Endothelial cell of umbilical vein (primary cell): Measurements from ENCODE around the gene KAT6B. TPM values are rescaled to one million over a fixed set of nuclear protein-coding genes. Genes with fewer than 3 reads are reported as not detected.

ENCODE experiments used
- BruUV-seq: library from RNA; stranded (reverse); fragments of 400-500 nt; replicated peaks from 2 replicates; lab custom pipeline; 2021; lab: Mats Ljungman, UMichigan
- CTCF ChIA-PET: fragments of 300-600, 350-600 bp; sonication (Branson Sonifier 250); formaldehyde crosslinking; loops from one replicate; lab custom pipeline; 2021; ENCODE audit warnings: antibody characterized with exemption, inconsistent platforms; lab: Charles Lee
- POLR2A ChIA-PET: fragments of 300-600, 350-600 bp; sonication (Branson Sonifier 250); formaldehyde crosslinking; loops from one replicate; lab custom pipeline; 2021; ENCODE audit warnings: antibody characterized with exemption, inconsistent platforms; lab: Charles Lee
- DNase-seq: peaks from one replicate; pipeline ENCODE4 v3.0.0-alpha.2; 2011; ENCODE audit warnings: low read depth, low spot score
- FAIRE-seq: peaks from 2 replicates; lab custom pipeline; 2011; peaks lifted over from hg19 to GRCh38; lab: Jason Lieb, UNC
- H2AFZ ChIP-seq: 2 replicates; pipeline ENCODE4 v1.6.0; 2012; ENCODE audit warnings: low read depth, low read length, control low read depth, inconsistent platforms
- H3K27ac ChIP-seq: 2 replicates; pipeline ENCODE4 v1.5.1; 2011; ENCODE audit warnings: low read depth, mild to moderate bottlenecking, control low read depth, low read length, moderate library complexity; ENCODE audit not compliant: insufficient read depth
- H3K27me3 ChIP-seq, 2 experiments: 2 replicates each; pipeline versions ENCODE4 v1.6.0 to v1.6.1; 2011; ENCODE audit warnings: low read length in 2 of 2, mixed read lengths in 1 of 2; ENCODE audit not compliant: control insufficient read depth in 2 of 2, insufficient read depth in 2 of 2
- H3K36me3 ChIP-seq, 2 experiments: 2 replicates in 1 of 2; 3 replicates in 1 of 2; pipeline ENCODE4 v1.5.1; 2011; ENCODE audit warnings: low read length in 2 of 2, mild to moderate bottlenecking in 1 of 2, moderate library complexity in 1 of 2; ENCODE audit not compliant: control insufficient read depth in 2 of 2, insufficient read depth in 2 of 2; ENCODE audit errors: extremely low read depth in 1 of 2
- H3K4me1 ChIP-seq: 3 replicates; pipeline ENCODE4 v1.5.1; 2011; ENCODE audit warnings: mild to moderate bottlenecking, low read length; ENCODE audit not compliant: control insufficient read depth, insufficient read depth; ENCODE audit errors: extremely low read depth
- H3K4me2 ChIP-seq: 2 replicates; pipeline ENCODE4 v1.6.1; 2011; ENCODE audit warnings: low read length, control low read depth, mixed read lengths; ENCODE audit not compliant: insufficient read depth
- H3K4me3 ChIP-seq, 3 experiments: fragments of 200-600 bp in 1 of 3; sonication (generic), shearing (Covaris generic) in 1 of 3; replicated peaks in 1 of 3; 2 replicates each; pipeline ENCODE4 v1.5.1; 2011 to 2016; ENCODE audit warnings: control low read depth in 3 of 3, low read length in 3 of 3, mild to moderate bottlenecking in 2 of 3, inconsistent platforms in 1 of 3, low read depth in 1 of 3, moderate library complexity in 1 of 3; ENCODE audit not compliant: insufficient read depth in 1 of 3
- H3K79me2 ChIP-seq: 2 replicates; pipeline ENCODE4 v1.6.0; 2012; ENCODE audit warnings: low read length, inconsistent platforms; ENCODE audit not compliant: control insufficient read depth, insufficient read depth
- H3K9ac ChIP-seq: replicated peaks from 2 replicates; pipeline ENCODE3; 2011; ENCODE audit warnings: low read length, control low read depth; ENCODE audit not compliant: insufficient read depth; ENCODE audit errors: extremely low read depth
- H3K9me1 ChIP-seq: replicated peaks from 3 replicates; pipeline ENCODE4 v1.6.0; 2011; ENCODE audit warnings: mild to moderate bottlenecking, low read length; ENCODE audit not compliant: control insufficient read depth, insufficient read depth; ENCODE audit errors: extremely low read depth
- H3K9me3 ChIP-seq: replicated peaks from 2 replicates; pipeline ENCODE4 v1.5.1; 2012; ENCODE audit warnings: low read length, inconsistent platforms; ENCODE audit not compliant: control insufficient read depth, insufficient read depth
- H4K20me1 ChIP-seq: replicated peaks from 2 replicates; pipeline ENCODE3; 2011; ENCODE audit warnings: mild to moderate bottlenecking, low read length; ENCODE audit not compliant: control insufficient read depth, insufficient read depth; ENCODE audit errors: extremely low read depth
- CTCF ChIP-seq, 2 donors: IDR thresholded peaks; 1 replicate in 1 of 2; 2 replicates in 1 of 2; pipeline ENCODE4 v1.5.1; 2011; ENCODE audit warnings: low read length in 2 of 2, mild to moderate bottlenecking in 2 of 2, moderate library complexity in 2 of 2, control low read depth in 1 of 2, inconsistent platforms in 1 of 2, low read depth in 1 of 2; ENCODE audit not compliant: insufficient read depth in 1 of 2; ENCODE audit errors: extremely low read depth in 1 of 2
- EZH2 ChIP-seq: IDR thresholded peaks from 2 replicates; pipeline ENCODE4 v1.6.1; 2012; ENCODE audit warnings: borderline replicate concordance, low read depth, mild to moderate bottlenecking, moderate library complexity, low read length, inconsistent platforms; ENCODE audit not compliant: severe bottlenecking
- FOS ChIP-seq: IDR thresholded peaks from 2 replicates; pipeline ENCODE4 v1.6.1; 2011; ENCODE audit warnings: mild to moderate bottlenecking, low read length, moderate library complexity, borderline replicate concordance; ENCODE audit not compliant: insufficient read depth
- GATA2 ChIP-seq: IDR thresholded peaks from 2 replicates; pipeline ENCODE4 v1.7.0; 2011; ENCODE audit warnings: low read depth, mild to moderate bottlenecking, moderate library complexity, mixed read lengths, low read length; ENCODE audit not compliant: insufficient read length, insufficient read depth
- POLR2A ChIP-seq: IDR thresholded peaks from 2 replicates; pipeline ENCODE4 v1.6.1; 2012; ENCODE audit warnings: low read depth, mild to moderate bottlenecking, control low read depth, low read length
- dilution Hi-C: fragments of 300-500 bp; cut with MboI; formaldehyde crosslinking; loops from one replicate; pipeline ENCODE4 v1.15.0; 2019; ENCODE audit warnings: low sequenced_read_pairs; ENCODE audit not compliant: extremely low pct_ligation_motif_present
- intact Hi-C: fragments of 100-400 bp; cut with micrococcal nuclease; formaldehyde crosslinking; loops from one replicate; pipeline ENCODE4 v1.10.0; 2022
- polyA plus RNA-seq, 4 experiments: library from polyadenylated mRNA; depleted of rRNA in 3 of 4; stranded (reverse) in 3 of 4; unstranded in 1 of 4; fragments of >200 nt; gene quantifications; 2 replicates each; pipeline versions ENCODE4 v1.2.1 to v1.2.3, GENCODE V29; 2011 to 2012; ENCODE audit warnings: missing spikeins in 1 of 4
- total RNA-seq: library from RNA; stranded (reverse); gene quantifications from 2 replicates; pipeline ENCODE4 v1.2.3, GENCODE V29; 2021

KAT6B gene
- total and polyA plus RNA-seq, 2 donors (not counting 3 experiments of a cell fraction or from before 2014, with no cell fraction given): 4.5 to 17.0 TPM

- H3K36me3 ChIP-seq: no peaks in the 10 kb centered on the region
- H3K4me3 ChIP-seq: no peak overlapping the region
- H3K9ac ChIP-seq: no peak overlapping the region
- peaks cover 26% of the 10 kb centered on the region for H3K4me1 ChIP-seq
- H3K27me3 ChIP-seq: no peaks in the 10 kb centered on the region
- no peak overlapping the region for H3K4me2 ChIP-seq
- no peaks in the 10 kb centered on the region for H3K9me3 ChIP-seq
- H3K79me2 ChIP-seq: peaks cover 2% of the 10 kb centered on the region
- no TSS peak for BruUV-seq
- DNase-seq: no peak
- no peak for FAIRE-seq
- H3K27ac ChIP-seq: no peak overlapping the region
- no peak for TF ChIP-seq CTCF (IDR thresholded peaks at IDR 0.05; ENCODE audit: extremely low read depth in 1 of 2, insufficient read depth in 1 of 2, low read depth in 1 of 2, low read length in 2 of 2)
- no peak for TF ChIP-seq GATA2
- no peak for TF ChIP-seq FOS
- TF ChIP-seq EZH2: no peak
- no peak for TF ChIP-seq POLR2A
- H2AFZ ChIP-seq: no peak overlapping the region
- CTCF ChIA-PET: no interaction called here
- POLR2A ChIA-PET: no interaction called here
- H4K20me1 ChIP-seq: no peaks in the 10 kb centered on the region
- dilution Hi-C loops (no loop called here), intact Hi-C loops (no loop called here)
- H3K9me1 ChIP-seq: no peaks in the 10 kb centered on the region
Observed at GRCh38 chr10:74925708-74926107, 99.3 kb downstream of the KAT6B start.
